Liver (tissue), 9 donors: ENCODE measurements around the gene ADAM19. TPM values are rescaled to one million over a fixed set of nuclear protein-coding genes. Genes with fewer than 3 reads are reported as not detected.

Experiments used
- DNase-seq: peaks from one replicate; pipeline ENCODE4 v3.0.0-alpha.2; 2017; ENCODE audit warnings: low spot score
- H3K27ac ChIP-seq, 2 donors: one replicate each; pipeline ENCODE4 v1.7.0; 2013; ENCODE audit warnings: inconsistent platforms in 2 of 2, low read length in 2 of 2, control low read depth in 1 of 2, low read depth in 1 of 2, mild to moderate bottlenecking in 1 of 2
- H3K27me3 ChIP-seq, 4 donors: one replicate each; pipeline versions ENCODE4 v1.6.1 to v1.7.0; 2013; ENCODE audit warnings: low read length in 3 of 4, inconsistent platforms in 1 of 4, mild to moderate bottlenecking in 1 of 4, moderate library complexity in 1 of 4; ENCODE audit not compliant: control insufficient read depth in 4 of 4, insufficient read depth in 4 of 4
- H3K36me3 ChIP-seq, 4 donors: one replicate each; pipeline versions ENCODE4 v1.6.1 to v1.7.0; 2013; ENCODE audit warnings: low read length in 3 of 4, mild to moderate bottlenecking in 3 of 4, low read depth in 1 of 4, moderate library complexity in 1 of 4; ENCODE audit not compliant: control insufficient read depth in 4 of 4, insufficient read depth in 3 of 4
- H3K4me1 ChIP-seq, 4 donors: one replicate each; pipeline versions ENCODE4 v1.6.1 to v1.7.0; 2013; ENCODE audit warnings: low read length in 3 of 4, mild to moderate bottlenecking in 3 of 4, moderate library complexity in 1 of 4; ENCODE audit not compliant: control insufficient read depth in 4 of 4, insufficient read depth in 4 of 4
- H3K4me3 ChIP-seq, 3 donors: one replicate each; pipeline versions ENCODE4 v1.6.1 to v1.7.0; 2013; ENCODE audit warnings: low read length in 3 of 3, control low read depth in 1 of 3, low read depth in 1 of 3, mild to moderate bottlenecking in 1 of 3
- H3K9ac ChIP-seq, 2 donors: one replicate each; pipeline ENCODE4 v1.7.0; 2013; ENCODE audit warnings: low read length in 2 of 2, mild to moderate bottlenecking in 2 of 2, moderate library complexity in 2 of 2, control low read depth in 1 of 2, low read depth in 1 of 2
- H3K9me3 ChIP-seq, 4 donors: one replicate each; pipeline versions ENCODE4 v1.6.1 to v1.7.0; 2013; ENCODE audit warnings: low read length in 3 of 4; ENCODE audit not compliant: control insufficient read depth in 4 of 4
- ATF3 ChIP-seq: IDR thresholded peaks from 2 replicates; pipeline ENCODE4 v1.6.1; 2016; ENCODE audit warnings: antibody characterized with exemption
- CTCF ChIP-seq: fragments of 150-350 bp; IDR thresholded peaks from 2 replicates; pipeline ENCODE4 v1.5.1; 2017; ENCODE audit warnings: improper control_type of control experiment, low read depth, low read length; ENCODE audit not compliant: missing input control
- EGR1 ChIP-seq, 2 donors: IDR thresholded peaks; 2 replicates each; pipeline ENCODE4 v1.6.1; 2016 to 2018; ENCODE audit warnings: antibody characterized with exemption in 2 of 2, low read depth in 2 of 2
- FOXA1 ChIP-seq: IDR thresholded peaks from 2 replicates; pipeline ENCODE4 v1.6.1; 2016; ENCODE audit warnings: antibody characterized with exemption
- FOXA2 ChIP-seq: IDR thresholded peaks from 2 replicates; pipeline ENCODE4 v1.6.1; 2016; ENCODE audit warnings: antibody characterized with exemption
- GABPA ChIP-seq, 2 donors: IDR thresholded peaks in 1 of 2; conservative IDR thresholded peaks in 1 of 2; 2 replicates each; pipeline ENCODE4 v1.6.1; 2016; ENCODE audit warnings: antibody characterized with exemption in 2 of 2, mild to moderate bottlenecking in 1 of 2, moderate library complexity in 1 of 2
- HNF4A ChIP-seq, 2 donors: conservative IDR thresholded peaks; 2 replicates each; pipeline ENCODE4 v1.6.1; 2016; ENCODE audit warnings: antibody characterized with exemption in 2 of 2, mild to moderate bottlenecking in 2 of 2
- HNF4G ChIP-seq: IDR thresholded peaks from 2 replicates; pipeline ENCODE4 v1.6.1; 2016; ENCODE audit warnings: antibody characterized with exemption
- JUND ChIP-seq, 2 donors: IDR thresholded peaks; 2 replicates each; pipeline ENCODE4 v1.6.1; 2016; ENCODE audit warnings: antibody characterized with exemption in 2 of 2
- MAX ChIP-seq: IDR thresholded peaks from 2 replicates; pipeline ENCODE4 v1.6.1; 2016; ENCODE audit warnings: antibody characterized with exemption
- NR2F2 ChIP-seq: IDR thresholded peaks from 2 replicates; pipeline ENCODE4 v1.6.1; 2016; ENCODE audit warnings: antibody characterized with exemption
- RAD21 ChIP-seq, 2 donors: IDR thresholded peaks; 2 replicates each; pipeline ENCODE4 v1.6.1; 2016; ENCODE audit warnings: antibody characterized with exemption in 2 of 2, mild to moderate bottlenecking in 2 of 2
- REST ChIP-seq: IDR thresholded peaks from 2 replicates; pipeline ENCODE4 v1.6.1; 2016; ENCODE audit warnings: antibody characterized with exemption, mild to moderate bottlenecking
- RXRA ChIP-seq, 2 donors: IDR thresholded peaks; 2 replicates each; pipeline ENCODE4 v1.6.1; 2017 to 2018; ENCODE audit warnings: antibody characterized with exemption in 2 of 2, mild to moderate bottlenecking in 1 of 2
- SP1 ChIP-seq: IDR thresholded peaks from 2 replicates; pipeline ENCODE4 v1.6.1; 2018; ENCODE audit warnings: antibody characterized with exemption, mild to moderate bottlenecking
- TAF1 ChIP-seq: conservative IDR thresholded peaks from 2 replicates; pipeline ENCODE4 v1.6.1; 2016; ENCODE audit warnings: antibody characterized with exemption, mild to moderate bottlenecking
- YY1 ChIP-seq: IDR thresholded peaks from 2 replicates; pipeline ENCODE4 v1.6.1; 2016; ENCODE audit warnings: antibody characterized with exemption, mild to moderate bottlenecking
- ZBTB33 ChIP-seq: IDR thresholded peaks from 2 replicates; pipeline ENCODE4 v1.6.1; 2016; ENCODE audit warnings: antibody characterized with exemption
- WGBS: extraction: QIAGEN DNeasy Blood & Tissue Kit; methylation state at CpG from one replicate; pipeline ENCODE4 v1.1.7; 2013; 5-methylcytosine and 5-hydroxymethylcytosine counted together
- polyA plus RNA-seq, 2 donors: library from polyadenylated mRNA; stranded (reverse) in 1 of 2; unstranded in 1 of 2; fragments of 200-250 nt in 1 of 2; fragments of >200 nt in 1 of 2; fragmentation: Nextera tagmentation in 1 of 2; extraction: Ambion mirVana in 1 of 2; gene quantifications; one replicate each; pipeline versions ENCODE4 v1.2.1 to v1.2.3, GENCODE V29; 2013 to 2015
- total RNA-seq, 2 donors: library from RNA; depleted of rRNA; stranded (reverse); fragments of >200 nt; gene quantifications; one replicate each; pipeline ENCODE4 v1.2.3, GENCODE V29; 2014
- donor health status: healthy.
- donor health status: healthy.
- donor health status: healthy.
- donor health status: healthy.
- donor health status: healthy.

Gene ADAM19
- total and polyA plus RNA-seq, 4 donors = 2.4 to 7.1 (median 2.9) TPM

GRCh38 chr5:157469073-157469472, 106.5 kb downstream of the ADAM19 start:
- H3K4me3 ChIP-seq = no peak overlapping the region
- H3K9me3 ChIP-seq = no peaks in the 10 kb centered on the region
- TF ChIP-seq RAD21 (IDR thresholded peaks at IDR 0.05) (no peak), MAX (no peak), EGR1 (IDR thresholded peaks at IDR 0.05; ENCODE audit: low read depth in 2 of 2) (no peak), RXRA (IDR thresholded peaks at IDR 0.05) (no peak), HNF4A (conservative IDR thresholded peaks at IDR 0.05) (no peak), HNF4G (no peak), ATF3 (no peak), GABPA (IDR thresholded peaks at IDR 0.05 in 1 of 2, conservative IDR thresholded peaks at IDR 0.05 in 1 of 2) (no peak), FOXA1 (no peak), JUND (IDR thresholded peaks at IDR 0.05) (no peak), NR2F2 (no peak), TAF1 (no peak), YY1 (no peak), FOXA2 (no peak), ZBTB33 (no peak), SP1 (no peak), CTCF (no peak), REST (no peak)
- no peak for DNase-seq
- H3K27ac ChIP-seq = no peak overlapping the region
- 98% methylated on average over 7 of the region's 7 CpGs for WGBS
- no peak overlapping the region for H3K9ac ChIP-seq
- no peaks in the 10 kb centered on the region for H3K4me1 ChIP-seq
- H3K36me3 ChIP-seq = no peaks in the 10 kb centered on the region
- no peaks in the 10 kb centered on the region for H3K27me3 ChIP-seq
